Prostate gland (tissue), 2 donors: ENCODE results near the gene PCDHGB3. TPM values are rescaled to one million over a fixed set of nuclear protein-coding genes. Genes with fewer than 3 reads are reported as not detected.

ENCODE experiments used
- DNase-seq: peaks from one replicate; pipeline ENCODE4 v3.0.0-alpha.2; 2019; ENCODE audit warnings: low spot score
- H3K27ac ChIP-seq, 2 donors: fragments of 200-600 bp; sonication (generic); 2 replicates each; pipeline ENCODE4 v1.5.1; 2017 to 2019
- H3K27me3 ChIP-seq: fragments of 200-600 bp; sonication (generic); replicated peaks from 2 replicates; pipeline ENCODE4 v1.5.1; 2019; ENCODE audit not compliant: insufficient read depth
- H3K36me3 ChIP-seq, 2 donors: fragments of 200-600 bp; sonication (generic); 1 replicate in 1 of 2; 2 replicates in 1 of 2; pipeline versions ENCODE4 v1.5.1 to v1.8.1; 2017 to 2019
- H3K4me1 ChIP-seq: fragments of 200-600 bp; sonication (generic); replicated peaks from 2 replicates; pipeline ENCODE4 v1.5.1; 2019
- H3K4me3 ChIP-seq, 2 donors: fragments of 200-600 bp; sonication (generic); 2 replicates each; pipeline ENCODE4 v1.5.1; 2017 to 2019
- H3K9me3 ChIP-seq: fragments of 200-600 bp; sonication (generic); 2 replicates; pipeline ENCODE4 v1.5.1; 2017
- CTCF ChIP-seq, 4 experiments: fragments of 200-600 bp in 2 of 4; fragments of 450-650 bp in 2 of 4; sonication (generic) in 2 of 4; IDR thresholded peaks; 1 replicate in 3 of 4; 2 replicates in 1 of 4; pipeline ENCODE4 v1.5.1; 2016 to 2019; ENCODE audit warnings: antibody characterized with exemption in 4 of 4, mild to moderate bottlenecking in 2 of 4, moderate library complexity in 2 of 4
- POLR2A ChIP-seq: fragments of 450-650 bp; IDR thresholded peaks from one replicate; pipeline ENCODE4 v1.6.1; 2016; ENCODE audit warnings: antibody characterized with exemption, mild to moderate bottlenecking
- POLR2AphosphoS5 ChIP-seq: sonication (generic); formaldehyde crosslinking; IDR thresholded peaks from one replicate; pipeline ENCODE4 v1.6.1; 2017; ENCODE audit warnings: antibody characterized with exemption
- WGBS: methylation state at CpG from one replicate; pipeline ENCODE4 v1.1.5; 2018; 5-methylcytosine and 5-hydroxymethylcytosine counted together
- intact Hi-C: fragments of 100-400 bp; cut with DNase I; formaldehyde crosslinking; loops from one replicate; pipeline ENCODE4 v1.14.2; 2022
- total RNA-seq, 2 donors: library from RNA; depleted of rRNA; stranded (reverse); fragments of >200 nt; gene quantifications; one replicate each; pipeline ENCODE4 v1.1.0, GENCODE V29; 2016

The PCDHGB3 gene
- total RNA-seq, 2 donors from 2014 or later, result 3.1 to 7.7 TPM

GRCh38 chr5:141359790-141360426, 10.1 kb upstream of the PCDHGB3 start, which contains the start of gene PCDHGB2:
PCDHGB2 (plus strand) TSS chr5:141359994; CDS start chr5:141360136, 142 bp downstream.
- no peak for TF ChIP-seq POLR2A
- no peak for TF ChIP-seq POLR2AphosphoS5
- peak in 1 of 4 experiments; percentile 34 for TF ChIP-seq CTCF (IDR thresholded peaks at IDR 0.05)
- DNase-seq, result no peak
- 18% methylated on average over 24 of the region's 24 CpGs for WGBS
- Histone ChIP-seq H3K36me3 (no peaks in the 10 kb centered on the region), H3K27ac (no peak within 1 kb of the TSS), H3K4me3 (peak within 1 kb of the TSS; percentile 2 to 19), H3K4me1 (no peaks in the 10 kb centered on the region), H3K27me3 (peaks cover 19% of the 10 kb centered on the region), H3K9me3 (no peaks in the 10 kb centered on the region)
- intact Hi-C loops, result no loop called here

GRCh38 chr5:141360685-141361084, 9.4 kb upstream of the PCDHGB3 start:
- H3K27me3 ChIP-seq, result peaks cover 19% of the 10 kb centered on the region
- H3K4me3 ChIP-seq, result no peak overlapping the region
- H3K9me3 ChIP-seq, result no peaks in the 10 kb centered on the region
- H3K27ac ChIP-seq, result no peak overlapping the region
- H3K36me3 ChIP-seq, result no peaks in the 10 kb centered on the region
- WGBS, result 35% methylated on average over 15 of the region's 15 CpGs
- intact Hi-C loops, result no loop called here
- TF ChIP-seq POLR2A, result no peak
- no peak for TF ChIP-seq POLR2AphosphoS5
- no peaks in the 10 kb centered on the region for H3K4me1 ChIP-seq
- DNase-seq, result no peak

GRCh38 chr5:141362719-141363118, 7.3 kb upstream of the PCDHGB3 start:
- TF ChIP-seq POLR2AphosphoS5 (no peak), CTCF (IDR thresholded peaks at IDR 0.05) (no peak), POLR2A (no peak)
- Histone ChIP-seq H3K27ac (no peak overlapping the region), H3K36me3 (no peaks in the 10 kb centered on the region), H3K9me3 (no peaks in the 10 kb centered on the region), H3K4me1 (no peaks in the 10 kb centered on the region), H3K4me3 (no peak overlapping the region), H3K27me3 (peaks cover 23% of the 10 kb centered on the region)
- intact Hi-C loops, result no loop called here
- no peak for DNase-seq

GRCh38 chr5:141363952-141364660, 5.9 kb upstream of the PCDHGB3 start, which contains the start of gene PCDHGA5:
PCDHGA5 (plus strand) TSS chr5:141364162; CDS start chr5:141364331, 169 bp downstream.
- TF ChIP-seq POLR2AphosphoS5 (no peak), CTCF (IDR thresholded peaks at IDR 0.05) (no peak), POLR2A (no peak)
- 10% methylated on average over 34 of the region's 34 CpGs for WGBS
- Histone ChIP-seq H3K4me3 (no peak within 1 kb of the TSS), H3K27ac (no peak within 1 kb of the TSS), H3K4me1 (no peaks in the 10 kb centered on the region), H3K27me3 (peaks cover 23% of the 10 kb centered on the region), H3K9me3 (no peaks in the 10 kb centered on the region), H3K36me3 (no peaks in the 10 kb centered on the region)
- DNase-seq, result no peak
- intact Hi-C loops, result no loop called here

- TF ChIP-seq POLR2A, result no peak
- no peak for TF ChIP-seq CTCF (IDR thresholded peaks at IDR 0.05)
- TF ChIP-seq POLR2AphosphoS5, result no peak
- 20% methylated on average over 31 of the region's 46 CpGs for WGBS
- Histone ChIP-seq H3K27ac (no peak overlapping the region), H3K4me3 (no peak overlapping the region), H3K36me3 (no peaks in the 10 kb centered on the region), H3K27me3 (peaks cover 17% of the 10 kb centered on the region), H3K9me3 (no peaks in the 10 kb centered on the region), H3K4me1 (no peaks in the 10 kb centered on the region)
- DNase-seq, result no peak
- intact Hi-C loops, result no loop called here
These were observed 3.8 kb upstream of the PCDHGB3 start for GRCh38 chr5:141366016-141366896.
